Hepatocyte (in vitro differentiated cells): ENCODE results near the gene TMEM218.

ENCODE experiments used
- EZH2phosphoT487 ChIP-seq: fragments of 200-600 bp; sonication (generic); IDR thresholded peaks from one replicate; pipeline ENCODE4 v1.6.1; 2018; ENCODE audit warnings: antibody characterized with exemption, mild to moderate bottlenecking, low read depth, moderate library complexity; ENCODE audit not compliant: unreplicated experiment, severe bottlenecking
- TF ChIP-seq, protein P1 (sequence below): fragments of 200-600 bp; sonication (generic); IDR thresholded peaks from 2 replicates; pipeline ENCODE4 v1.5.1; 2016; ENCODE audit warnings: antibody characterized with exemption, mild to moderate bottlenecking; ENCODE audit not compliant: poor library complexity

DNA sequence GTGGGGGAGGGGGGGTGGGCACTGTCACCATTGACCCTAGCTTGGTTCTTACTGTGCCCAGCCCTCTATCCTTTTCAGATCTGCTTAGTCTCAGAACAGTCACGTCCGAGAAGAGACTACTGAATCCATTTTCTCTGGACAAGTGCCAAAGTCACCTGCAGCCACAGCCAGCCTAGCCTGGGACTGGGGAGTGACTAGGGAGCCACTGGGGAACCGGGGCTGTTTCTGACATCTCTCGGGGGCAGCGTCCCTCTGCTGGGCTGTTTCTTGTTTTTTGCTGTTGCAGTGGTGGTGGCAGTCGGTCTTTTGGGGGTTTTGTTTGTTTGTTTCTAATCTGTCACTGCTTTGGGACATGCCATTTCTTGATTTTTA, 39.6 kb downstream of the TMEM218 start:
- TF ChIP-seq, protein P1, sequence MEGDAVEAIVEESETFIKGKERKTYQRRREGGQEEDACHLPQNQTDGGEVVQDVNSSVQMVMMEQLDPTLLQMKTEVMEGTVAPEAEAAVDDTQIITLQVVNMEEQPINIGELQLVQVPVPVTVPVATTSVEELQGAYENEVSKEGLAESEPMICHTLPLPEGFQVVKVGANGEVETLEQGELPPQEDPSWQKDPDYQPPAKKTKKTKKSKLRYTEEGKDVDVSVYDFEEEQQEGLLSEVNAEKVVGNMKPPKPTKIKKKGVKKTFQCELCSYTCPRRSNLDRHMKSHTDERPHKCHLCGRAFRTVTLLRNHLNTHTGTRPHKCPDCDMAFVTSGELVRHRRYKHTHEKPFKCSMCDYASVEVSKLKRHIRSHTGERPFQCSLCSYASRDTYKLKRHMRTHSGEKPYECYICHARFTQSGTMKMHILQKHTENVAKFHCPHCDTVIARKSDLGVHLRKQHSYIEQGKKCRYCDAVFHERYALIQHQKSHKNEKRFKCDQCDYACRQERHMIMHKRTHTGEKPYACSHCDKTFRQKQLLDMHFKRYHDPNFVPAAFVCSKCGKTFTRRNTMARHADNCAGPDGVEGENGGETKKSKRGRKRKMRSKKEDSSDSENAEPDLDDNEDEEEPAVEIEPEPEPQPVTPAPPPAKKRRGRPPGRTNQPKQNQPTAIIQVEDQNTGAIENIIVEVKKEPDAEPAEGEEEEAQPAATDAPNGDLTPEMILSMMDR, result no peak
- no peak for TF ChIP-seq EZH2phosphoT487
